LNCAP (cell line): ENCODE measurements around the gene CCDC71.

Source experiments
- CTCF ChIP-seq: fragments of 450-650 bp; IDR thresholded peaks from 2 replicates; pipeline ENCODE4 v1.5.1; 2017; ENCODE audit warnings: mild to moderate bottlenecking

CCDC71 gene

GRCh38 chr3:49173792-49174170, 7.7 kb upstream of the CCDC71 start:
- no peak for TF ChIP-seq CTCF

GRCh38 chr3:49173116-49173791, 7.1 kb upstream of the CCDC71 start:
- TF ChIP-seq CTCF: no peak

GRCh38 chr3:49172551-49173041, 6.5 kb upstream of the CCDC71 start:
- TF ChIP-seq CTCF: no peak

- TF ChIP-seq CTCF: no peak
Observed at GRCh38 chr3:49171775-49172500, 5.8 kb upstream of the CCDC71 start.

- peak; percentile 91 for TF ChIP-seq CTCF
Observed at GRCh38 chr3:49171119-49171774, 5.1 kb upstream of the CCDC71 start, which contains the start of gene KLHDC8B. TSS of gene KLHDC8B (plus strand) at chr3:49171598. CDS start at chr3:49172770, 1,172 bp downstream.

- no peak for TF ChIP-seq CTCF
Observed at GRCh38 chr3:49170744-49171118, 4.6 kb upstream of the CCDC71 start.

- no peak for TF ChIP-seq CTCF
Observed at GRCh38 chr3:49166752-49167556, 823 bp upstream of the CCDC71 start.
